HG03025 (cell line): ENCODE data around the gene KRTAP6-3.

Experiments used
- ATAC-seq: cut with Tn5 transposase; IDR thresholded peaks from one replicate; pipeline ENCODE4 v1.9.1; 2021; ENCODE audit warnings: mild to moderate bottlenecking, moderate library complexity; ENCODE audit not compliant: unreplicated experiment, low FRiP score

KRTAP6-3 gene

DNA sequence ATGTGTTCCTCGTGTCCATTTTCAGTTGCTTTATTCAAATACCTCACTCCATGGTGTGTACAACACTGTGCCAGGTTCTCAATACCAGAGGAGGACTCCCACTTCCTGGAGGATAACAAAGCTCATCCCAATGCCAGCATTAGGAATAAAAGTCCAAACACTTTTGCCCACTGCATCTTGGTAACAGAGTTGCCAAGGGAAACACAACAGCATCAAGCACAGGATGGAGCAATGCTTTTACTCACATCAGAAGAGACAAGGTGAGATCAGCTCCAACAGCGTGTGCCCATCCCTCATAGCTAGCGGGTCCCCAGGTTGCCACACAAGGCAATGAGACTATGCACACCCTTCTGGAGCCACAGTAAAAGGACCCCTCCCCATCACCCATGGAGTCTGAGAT, 31.1 kb downstream of the KRTAP6-3 start:
- ATAC-seq = no peak

DNA sequence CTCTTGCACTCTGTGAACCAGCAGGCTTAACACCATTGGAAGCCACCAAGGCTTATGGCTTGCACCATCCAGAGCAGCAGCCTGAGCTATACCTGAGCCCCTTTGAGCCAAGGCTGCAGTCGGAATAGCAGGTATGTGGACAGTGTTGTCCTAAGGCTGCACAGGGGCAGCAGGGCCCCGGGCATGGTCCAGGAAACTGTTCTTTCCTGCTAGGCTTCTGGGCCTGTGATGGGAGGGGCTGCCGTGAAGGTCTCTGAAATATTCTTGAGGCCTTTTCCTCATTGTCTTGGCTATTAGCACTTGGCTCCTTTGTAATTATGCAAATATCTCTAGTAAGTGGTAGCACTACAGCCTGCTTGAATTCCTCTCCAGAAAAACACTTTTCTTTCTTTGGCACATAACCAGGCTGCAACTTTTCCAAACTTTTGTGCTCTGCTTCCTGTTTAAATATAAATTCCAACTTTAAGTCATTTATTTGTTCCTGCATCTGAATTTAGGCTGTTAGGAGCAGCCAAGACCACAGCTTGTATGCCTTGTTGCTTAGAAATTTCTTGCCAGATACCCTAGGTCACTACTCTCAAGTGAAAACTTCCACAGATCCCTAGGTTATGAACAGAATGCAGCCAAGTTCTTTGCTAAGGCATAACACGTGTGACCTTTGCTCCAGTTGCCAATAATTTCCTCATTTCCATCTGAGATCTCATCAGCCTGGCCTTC, 33.4 kb downstream of the KRTAP6-3 start:
- no peak for ATAC-seq

DNA sequence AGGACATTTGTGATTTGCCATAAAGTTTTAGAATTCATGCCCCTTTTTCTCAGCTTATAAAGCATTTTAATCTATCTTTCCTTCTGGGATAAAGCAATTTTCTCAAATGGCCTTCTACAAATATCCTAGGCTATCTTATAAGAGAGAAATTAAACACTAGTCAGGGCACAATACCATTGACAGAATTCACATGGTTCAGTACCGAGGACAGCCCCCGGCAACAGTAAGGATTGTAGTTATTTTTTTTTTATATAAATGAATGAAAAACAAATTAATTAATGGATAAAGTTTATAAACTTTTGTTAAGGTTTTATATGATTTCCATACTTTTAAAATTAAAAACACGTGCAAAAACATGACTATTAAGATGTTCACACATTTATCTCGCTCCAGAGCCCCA, 35.9 kb downstream of the KRTAP6-3 start:
- ATAC-seq = no peak

- ATAC-seq = no peak
These were observed 37.0 kb downstream of the KRTAP6-3 start for GRCh38 chr21:30629200-30629599.

DNA sequence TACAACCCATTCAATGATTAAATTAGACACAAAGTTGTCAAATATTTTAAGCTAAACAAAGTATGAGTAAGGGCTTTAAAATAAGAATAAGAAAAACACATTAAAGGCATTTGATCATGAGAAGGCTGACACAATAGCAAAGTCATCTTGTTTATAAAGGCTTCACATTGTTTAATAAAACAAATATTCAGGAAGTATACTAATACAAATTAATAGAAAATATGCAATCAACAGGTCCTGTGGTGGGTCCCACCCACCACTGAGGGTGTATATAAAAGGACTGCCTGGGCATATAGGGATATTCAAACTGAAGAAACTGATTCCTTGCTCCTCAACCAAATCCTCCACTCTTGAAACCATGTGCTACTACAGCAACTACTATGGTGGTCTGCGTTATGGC, 42.7 kb downstream of the KRTAP6-3 start, which contains the start of gene KRTAP20-2:
Gene KRTAP20-2, plus strand, starts transcription at position 301 of the 400 bp plus-strand sequence. Its CDS starts 58 bp downstream, at position 359.
- ATAC-seq = no peak

DNA sequence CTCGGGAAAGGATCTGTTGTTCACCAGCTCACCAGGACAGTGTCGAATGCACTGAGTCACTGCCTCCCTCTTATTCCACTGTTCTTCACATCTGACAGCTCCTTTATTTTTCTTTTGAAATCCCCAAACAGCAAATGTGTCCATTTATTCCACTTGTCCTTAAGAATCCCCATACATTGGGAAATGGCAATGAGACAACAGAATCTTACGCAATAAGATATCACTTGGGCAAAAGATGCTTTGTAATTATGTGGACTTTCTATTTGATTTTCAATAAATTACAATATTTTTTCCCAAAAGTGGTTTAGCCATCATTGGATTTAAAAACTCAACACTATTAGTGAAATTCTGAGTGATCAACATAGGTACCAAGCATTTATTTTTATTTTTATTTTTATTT, 46.4 kb downstream of the KRTAP6-3 start:
- no peak for ATAC-seq

DNA sequence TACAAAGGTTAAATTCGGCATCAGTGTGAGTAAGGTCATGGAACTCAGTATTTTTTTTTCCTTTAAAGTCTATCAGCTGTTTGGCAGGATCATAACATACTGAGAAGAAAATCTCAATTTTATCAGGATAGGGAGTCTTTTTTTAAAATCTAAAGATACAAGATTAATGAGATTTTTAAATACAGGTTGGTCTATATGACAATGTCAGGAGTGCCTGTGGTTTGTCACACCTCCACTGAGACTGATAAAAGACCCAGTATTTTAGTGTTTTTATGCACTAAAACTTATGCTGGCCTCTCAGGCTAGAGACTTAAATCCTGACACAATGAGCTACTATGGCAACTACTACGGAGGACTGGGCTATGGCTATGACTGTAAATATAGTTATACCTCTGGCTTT, 50.3 kb downstream of the KRTAP6-3 start, which contains the start of gene KRTAP20-3:
Gene KRTAP20-3, plus strand, starts transcription at position 301 of the 400 bp plus-strand sequence.
- ATAC-seq = no peak
